Cardiac fibroblast (primary cell): ENCODE data around the gene TNIK.

Source experiments
- DNase-seq, 2 donors: peaks; one replicate each; pipeline versions ENCODE4 v3.0.0 to v3.0.0-alpha.2; 2010; ENCODE audit warnings: low read depth in 2 of 2
- H3K4me3 ChIP-seq, 2 donors: replicated peaks in 1 of 2; 1 replicate in 1 of 2; 2 replicates in 1 of 2; pipeline ENCODE4 v1.5.1; 2011; ENCODE audit warnings: low read depth in 2 of 2, low read length in 2 of 2, mild to moderate bottlenecking in 2 of 2, moderate library complexity in 1 of 2
- TF ChIP-seq, protein P1 (sequence below): IDR thresholded peaks from one replicate; pipeline ENCODE4 v1.5.1; 2011; ENCODE audit warnings: low read depth, mild to moderate bottlenecking, low read length, inconsistent platforms

TNIK gene

DNA sequence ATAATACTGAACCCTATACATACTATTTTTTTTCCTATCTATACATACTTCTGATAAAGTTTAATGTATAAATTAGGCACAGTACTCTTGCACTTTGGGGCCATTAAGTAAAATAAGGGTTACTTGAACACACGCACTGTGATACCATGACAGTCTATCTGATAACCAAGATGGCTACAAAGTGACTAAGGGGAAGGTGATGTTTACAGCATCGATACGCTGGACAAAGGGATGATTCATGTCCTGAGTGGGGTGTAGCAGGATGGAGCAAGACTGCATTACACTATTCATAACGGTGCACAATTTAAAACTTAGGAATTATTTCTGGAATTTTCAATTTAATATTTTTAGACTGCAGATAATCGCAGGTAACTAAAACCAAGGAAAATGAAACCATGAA is 403.7 kb downstream of the TNIK start:
- TF ChIP-seq, protein P1, sequence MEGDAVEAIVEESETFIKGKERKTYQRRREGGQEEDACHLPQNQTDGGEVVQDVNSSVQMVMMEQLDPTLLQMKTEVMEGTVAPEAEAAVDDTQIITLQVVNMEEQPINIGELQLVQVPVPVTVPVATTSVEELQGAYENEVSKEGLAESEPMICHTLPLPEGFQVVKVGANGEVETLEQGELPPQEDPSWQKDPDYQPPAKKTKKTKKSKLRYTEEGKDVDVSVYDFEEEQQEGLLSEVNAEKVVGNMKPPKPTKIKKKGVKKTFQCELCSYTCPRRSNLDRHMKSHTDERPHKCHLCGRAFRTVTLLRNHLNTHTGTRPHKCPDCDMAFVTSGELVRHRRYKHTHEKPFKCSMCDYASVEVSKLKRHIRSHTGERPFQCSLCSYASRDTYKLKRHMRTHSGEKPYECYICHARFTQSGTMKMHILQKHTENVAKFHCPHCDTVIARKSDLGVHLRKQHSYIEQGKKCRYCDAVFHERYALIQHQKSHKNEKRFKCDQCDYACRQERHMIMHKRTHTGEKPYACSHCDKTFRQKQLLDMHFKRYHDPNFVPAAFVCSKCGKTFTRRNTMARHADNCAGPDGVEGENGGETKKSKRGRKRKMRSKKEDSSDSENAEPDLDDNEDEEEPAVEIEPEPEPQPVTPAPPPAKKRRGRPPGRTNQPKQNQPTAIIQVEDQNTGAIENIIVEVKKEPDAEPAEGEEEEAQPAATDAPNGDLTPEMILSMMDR = no peak
- H3K4me3 ChIP-seq = no peak overlapping the region
- DNase-seq = peak; percentile 47 to 91

DNA sequence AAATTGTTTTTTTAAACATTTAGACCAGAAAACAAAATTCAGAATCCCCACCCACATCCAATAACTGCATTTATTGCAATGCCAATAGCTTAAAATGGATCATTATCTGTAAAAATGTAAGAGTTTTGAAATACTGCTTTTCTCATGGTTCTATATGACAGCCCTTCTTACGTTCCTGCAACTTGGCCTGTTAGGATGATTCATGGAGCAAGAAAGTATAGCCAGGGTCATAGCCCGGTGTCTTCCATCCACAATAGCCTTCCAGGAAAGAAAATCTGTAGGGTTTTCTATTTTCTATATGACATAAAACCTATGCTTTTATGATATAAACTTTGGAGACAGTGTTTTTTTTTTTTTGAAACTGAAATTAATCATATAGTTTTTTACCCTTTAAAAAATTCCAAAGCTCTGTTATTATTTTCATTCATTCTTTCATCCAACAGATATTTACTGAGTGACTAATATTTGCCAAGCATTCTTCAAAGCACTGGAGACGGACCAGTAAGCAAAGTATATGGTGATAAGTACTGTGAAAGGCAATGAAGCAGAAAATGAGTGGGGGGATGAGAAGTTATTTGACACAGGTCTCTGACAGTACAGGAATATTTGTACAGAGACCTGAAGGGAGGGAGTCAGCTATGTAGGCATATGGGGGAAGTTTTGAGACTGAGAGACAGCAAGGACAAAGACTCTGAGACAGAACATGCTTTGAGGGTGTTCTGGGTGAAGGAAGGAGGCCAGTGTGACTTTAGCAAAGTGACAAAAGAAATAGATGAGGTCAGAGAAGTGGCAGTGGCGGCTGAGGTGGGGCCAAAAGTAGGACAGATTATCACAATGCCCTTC is 404.6 kb downstream of the TNIK start:
- TF ChIP-seq, protein P1 = no peak
- no peak overlapping the region for H3K4me3 ChIP-seq
- DNase-seq = peak; percentile 43 to 79

- peak; percentile 14 to 49 for DNase-seq
- TF ChIP-seq, protein P1 = no peak
- no peak overlapping the region for H3K4me3 ChIP-seq
These were observed 405.3 kb downstream of the TNIK start for GRCh38 chr3:171054921-171055320.

DNA sequence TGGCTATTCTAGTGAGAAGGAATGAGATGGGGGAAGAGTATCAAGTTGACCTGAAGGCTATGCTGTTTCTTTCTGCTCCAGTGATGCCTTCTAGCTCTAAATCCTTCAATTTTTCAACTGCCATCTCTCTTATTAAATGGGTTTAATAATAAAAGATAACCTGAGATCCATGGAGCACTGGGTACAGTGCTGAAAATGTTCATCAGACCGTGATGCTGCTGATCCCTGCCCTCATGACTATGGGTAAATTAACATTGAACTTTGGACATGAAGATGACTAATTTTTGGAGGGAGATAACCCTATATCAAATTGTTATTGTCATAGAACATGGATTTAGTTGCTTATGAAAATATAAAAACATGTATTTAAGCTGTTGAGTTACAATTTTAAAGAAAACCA is 406.0 kb downstream of the TNIK start:
- no peak for DNase-seq
- TF ChIP-seq, protein P1 = no peak
- no peak overlapping the region for H3K4me3 ChIP-seq

GRCh38 chr3:171049861-171050444 is 410.3 kb downstream of the TNIK start:
- DNase-seq = peak; percentile 75 to 77
- TF ChIP-seq, protein P1 = peak; percentile 69
- no peak overlapping the region for H3K4me3 ChIP-seq

- TF ChIP-seq, protein P1 = no peak
- no peak overlapping the region for H3K4me3 ChIP-seq
- DNase-seq = no peak
These were observed 413.4 kb downstream of the TNIK start for GRCh38 chr3:171046760-171047159.
